ENCODE data around the gene KAZALD1. TPM values are rescaled to one million over a fixed set of nuclear protein-coding genes. Genes with fewer than 3 reads are reported as not detected.

KAZALD1 gene
- total and polyA plus RNA-seq, 2 donors (not counting 1 experiment from before 2014, with no cell fraction given): 0.34 to 0.37 TPM

GRCh38 chr10:101073631-101074030 lies 11.8 kb downstream of the KAZALD1 start:
- Mint-ChIP-seq H3K27ac (no peak overlapping the region), H3K4me1 (peaks cover 25% of the 10 kb centered on the region), H3K27me3 (peaks cover 27% of the 10 kb centered on the region), H3K4me3 (no peak overlapping the region), H3K9me3 (ENCODE audit: insufficient read depth) (no peaks in the 10 kb centered on the region)
- DNase-seq: no peak
- H3K27ac ChIP-seq (ENCODE audit: low read length in 2 of 2): no peak overlapping the region
- ChIA-PET CTCF (interaction anchor here (1.2 to 3.3 kb wide), 3 partner anchors 22 to 69 kb away, joined by 3 to 15 read pairs (median 4); no protein-coding TSS in a partner anchor), POLR2A (interaction anchor here (0.6 to 1.4 kb wide), 2 partner anchors 9 to 42 kb away, joined by 3 to 4 read pairs; partner anchors contain the start of genes PDZD7 and SFXN3)
- H3K27me3 ChIP-seq (replicated peaks in 1 of 4; ENCODE audit: control extremely low read depth in 1 of 4, control insufficient read depth in 3 of 4, insufficient read depth in 4 of 4, low read length in 3 of 4): peaks cover 0 to 27% (median 19%) of the 10 kb centered on the region in 4 experiments
- intact Hi-C loops (cut with micrococcal nuclease): no loop called here
- no peaks in the 10 kb centered on the region for H3K79me2 ChIP-seq (ENCODE audit: control insufficient read depth, insufficient read depth, low read length)
- H3K4me3 ChIP-seq (ENCODE audit: control extremely low read depth in 1 of 5, extremely low read depth in 1 of 5, insufficient read depth in 1 of 5, low read depth in 2 of 5, low read length in 4 of 5): no peak overlapping the region
- H3K4me2 ChIP-seq (replicated peaks; ENCODE audit: low read depth, low read length, poor library complexity, severe bottlenecking): no peak overlapping the region
- H4K20me1 ChIP-seq (ENCODE audit: control insufficient read depth, insufficient read depth, low read length, poor library complexity, severe bottlenecking): no peaks in the 10 kb centered on the region
- no peak for TF ChIP-seq EZH2 (IDR thresholded peaks at IDR 0.05; ENCODE audit: borderline replicate concordance, insufficient read depth, low read depth, low read length, poor library complexity, severe bottlenecking)
- TF ChIP-seq, protein P1, sequence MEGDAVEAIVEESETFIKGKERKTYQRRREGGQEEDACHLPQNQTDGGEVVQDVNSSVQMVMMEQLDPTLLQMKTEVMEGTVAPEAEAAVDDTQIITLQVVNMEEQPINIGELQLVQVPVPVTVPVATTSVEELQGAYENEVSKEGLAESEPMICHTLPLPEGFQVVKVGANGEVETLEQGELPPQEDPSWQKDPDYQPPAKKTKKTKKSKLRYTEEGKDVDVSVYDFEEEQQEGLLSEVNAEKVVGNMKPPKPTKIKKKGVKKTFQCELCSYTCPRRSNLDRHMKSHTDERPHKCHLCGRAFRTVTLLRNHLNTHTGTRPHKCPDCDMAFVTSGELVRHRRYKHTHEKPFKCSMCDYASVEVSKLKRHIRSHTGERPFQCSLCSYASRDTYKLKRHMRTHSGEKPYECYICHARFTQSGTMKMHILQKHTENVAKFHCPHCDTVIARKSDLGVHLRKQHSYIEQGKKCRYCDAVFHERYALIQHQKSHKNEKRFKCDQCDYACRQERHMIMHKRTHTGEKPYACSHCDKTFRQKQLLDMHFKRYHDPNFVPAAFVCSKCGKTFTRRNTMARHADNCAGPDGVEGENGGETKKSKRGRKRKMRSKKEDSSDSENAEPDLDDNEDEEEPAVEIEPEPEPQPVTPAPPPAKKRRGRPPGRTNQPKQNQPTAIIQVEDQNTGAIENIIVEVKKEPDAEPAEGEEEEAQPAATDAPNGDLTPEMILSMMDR (IDR thresholded peaks at IDR 0.05): no peak
- ATAC-seq (ENCODE audit: low read depth): no peak
- H2AFZ ChIP-seq (ENCODE audit: insufficient read depth, low read depth, low read length, poor library complexity, severe bottlenecking): no peak overlapping the region
- H3K36me3 ChIP-seq (replicated peaks in 1 of 2; ENCODE audit: control extremely low read depth in 1 of 2, control insufficient read depth in 1 of 2, extremely low read depth in 1 of 2, insufficient read depth in 2 of 2, low read length in 1 of 2): no peaks in the 10 kb centered on the region
- H3K9ac ChIP-seq (ENCODE audit: low read length): no peak overlapping the region
- peaks cover 22 to 32% of the 10 kb centered on the region in 2 donors for H3K4me1 ChIP-seq (ENCODE audit: control insufficient read depth in 2 of 2, insufficient read depth in 2 of 2, low read length in 2 of 2)
- no CpG with 5 or more reads among the region's 13 CpGs for WGBS (ENCODE audit: insufficient coverage)
- peaks cover 0 to 8% (median 0%) of the 10 kb centered on the region in 3 donors for H3K9me3 ChIP-seq (ENCODE audit: control extremely low read depth in 1 of 3, control insufficient read depth in 2 of 3, insufficient read depth in 1 of 3, low read length in 2 of 3)

DNA sequence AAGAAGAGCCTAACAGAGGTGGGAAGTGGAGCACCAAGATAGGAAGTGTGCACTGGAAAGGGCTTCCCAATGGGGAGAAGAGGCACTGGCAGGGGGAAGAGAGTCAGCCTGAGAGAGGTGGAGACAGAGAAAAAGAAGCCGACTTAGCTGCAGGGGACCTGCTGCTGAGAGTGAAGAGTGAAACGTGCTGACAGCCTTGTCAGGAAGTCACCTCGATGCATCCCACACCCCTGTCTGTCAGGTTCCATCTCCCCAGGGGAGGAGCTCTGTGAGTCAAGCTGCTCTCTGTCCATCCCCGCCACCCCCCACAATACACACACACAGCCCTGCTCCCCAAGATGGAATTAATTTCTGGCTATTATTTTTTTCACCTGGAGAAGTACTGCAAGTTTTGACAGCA lies 14.0 kb downstream of the KAZALD1 start:
- DNase-seq (no peak), ATAC-seq (ENCODE audit: low read depth) (no peak)
- Histone ChIP-seq H3K79me2 (ENCODE audit: control insufficient read depth, insufficient read depth, low read length) (no peaks in the 10 kb centered on the region), H3K4me2 (replicated peaks; ENCODE audit: low read depth, low read length, poor library complexity, severe bottlenecking) (no peak overlapping the region), H3K9ac (ENCODE audit: low read length) (no peak overlapping the region), H4K20me1 (ENCODE audit: control insufficient read depth, insufficient read depth, low read length, poor library complexity, severe bottlenecking) (no peaks in the 10 kb centered on the region), H3K36me3 (replicated peaks in 1 of 2; ENCODE audit: control extremely low read depth in 1 of 2, control insufficient read depth in 1 of 2, extremely low read depth in 1 of 2, insufficient read depth in 2 of 2, low read length in 1 of 2) (no peaks in the 10 kb centered on the region), H3K27ac (ENCODE audit: low read length in 2 of 2) (no peak overlapping the region), H3K4me3 (ENCODE audit: control extremely low read depth in 1 of 5, extremely low read depth in 1 of 5, insufficient read depth in 1 of 5, low read depth in 2 of 5, low read length in 4 of 5) (no peak overlapping the region), H3K9me3 (ENCODE audit: control extremely low read depth in 1 of 3, control insufficient read depth in 2 of 3, insufficient read depth in 1 of 3, low read length in 2 of 3) (peaks cover 0 to 8% (median 0%) of the 10 kb centered on the region in 3 donors), H3K4me1 (ENCODE audit: control insufficient read depth in 2 of 2, insufficient read depth in 2 of 2, low read length in 2 of 2) (peaks cover 22 to 31% of the 10 kb centered on the region in 2 donors), H2AFZ (ENCODE audit: insufficient read depth, low read depth, low read length, poor library complexity, severe bottlenecking) (no peak overlapping the region), H3K27me3 (replicated peaks in 1 of 4; ENCODE audit: control extremely low read depth in 1 of 4, control insufficient read depth in 3 of 4, insufficient read depth in 4 of 4, low read length in 3 of 4) (peaks cover 0 to 45% (median 24%) of the 10 kb centered on the region in 4 experiments)
- intact Hi-C loops (cut with micrococcal nuclease): no loop called here
- Mint-ChIP-seq H3K27ac (no peak overlapping the region), H3K9me3 (ENCODE audit: insufficient read depth) (no peaks in the 10 kb centered on the region), H3K4me3 (no peak overlapping the region), H3K4me1 (peaks cover 24% of the 10 kb centered on the region), H3K27me3 (peaks cover 44% of the 10 kb centered on the region)
- TF ChIP-seq EZH2 (IDR thresholded peaks at IDR 0.05; ENCODE audit: borderline replicate concordance, insufficient read depth, low read depth, low read length, poor library complexity, severe bottlenecking): no peak
- TF ChIP-seq, protein P1 (IDR thresholded peaks at IDR 0.05): no peak
- ChIA-PET CTCF (interaction anchor here (0.7 to 3.3 kb wide), 8 partner anchors 9 to 67 kb away, joined by 3 to 15 read pairs (median 4); no protein-coding TSS in a partner anchor), POLR2A (no interaction called here)
- WGBS (ENCODE audit: insufficient coverage): no CpG with 5 or more reads among the region's 4 CpGs

All from B cell (primary cell).